SKM-1 treated with dmso at 0.1 percent for 144 hours (cell line): Measurements from ENCODE around the gene ARHGEF5.
"Not testable (repeated sequence)": the region's sequence is repeated elsewhere in the genome, so short reads cannot be mapped to it uniquely, and the experiment has no call there.

Source experiments
- DNase-seq: peaks from one replicate; lab custom pipeline; 2025; ENCODE audit not compliant: unreplicated experiment; lab: John Stamatoyannopoulos, UW

Gene ARHGEF5

GRCh38 chr7:144355176-144355822 lies at the start of gene ARHGEF5:
Gene ARHGEF5, plus strand, starts transcription at chr7:144355402. Its CDS starts 7,268 bp downstream, at chr7:144362670.
- not testable (repeated sequence) for DNase-seq

- not testable (repeated sequence) for DNase-seq
Observed at GRCh38 chr7:144309702-144310101, 45.5 kb upstream of the ARHGEF5 start.

GRCh38 chr7:144311218-144311617 lies 44.0 kb upstream of the ARHGEF5 start:
- DNase-seq, result not testable (repeated sequence)

- DNase-seq, result not testable (repeated sequence)
Observed at GRCh38 chr7:144311872-144312469, 43.2 kb upstream of the ARHGEF5 start, which contains the start of gene OR2A1. Gene OR2A1, plus strand, starts transcription at chr7:144312419. Its CDS starts 5,706 bp downstream, at chr7:144318125.

GRCh38 chr7:144317537-144317936 lies 37.7 kb upstream of the ARHGEF5 start:
- not testable (repeated sequence) for DNase-seq

- DNase-seq, result not testable (repeated sequence)
Observed at GRCh38 chr7:144319547-144319946, 35.7 kb upstream of the ARHGEF5 start.

- not testable (repeated sequence) for DNase-seq
Observed at GRCh38 chr7:144321677-144322206, 33.5 kb upstream of the ARHGEF5 start.

GRCh38 chr7:144323359-144323758 lies 31.8 kb upstream of the ARHGEF5 start:
- DNase-seq, result not testable (repeated sequence)

GRCh38 chr7:144325868-144326267 lies 29.3 kb upstream of the ARHGEF5 start:
- DNase-seq, result not testable (repeated sequence)

- DNase-seq, result not testable (repeated sequence)
Observed at GRCh38 chr7:144330044-144330443, 25.2 kb upstream of the ARHGEF5 start.

GRCh38 chr7:144331221-144331995 lies 23.8 kb upstream of the ARHGEF5 start:
- not testable (repeated sequence) for DNase-seq

- not testable (repeated sequence) for DNase-seq
Observed at GRCh38 chr7:144331996-144332288, 23.3 kb upstream of the ARHGEF5 start.

- not testable (repeated sequence) for DNase-seq
Observed at GRCh38 chr7:144348625-144349024, 6.6 kb upstream of the ARHGEF5 start.

GRCh38 chr7:144351667-144352066 lies 3.5 kb upstream of the ARHGEF5 start:
- DNase-seq, result not testable (repeated sequence)

GRCh38 chr7:144356185-144356584 lies 983 bp downstream of the ARHGEF5 start:
- DNase-seq, result not testable (repeated sequence)

GRCh38 chr7:144356860-144357259 lies 1.7 kb downstream of the ARHGEF5 start:
- DNase-seq, result not testable (repeated sequence)

GRCh38 chr7:144362061-144362460 lies 6.9 kb downstream of the ARHGEF5 start:
- DNase-seq, result not testable (repeated sequence)

- DNase-seq, result not testable (repeated sequence)
Observed at GRCh38 chr7:144365523-144365922, 10.3 kb downstream of the ARHGEF5 start.

- DNase-seq, result not testable (repeated sequence)
Observed at GRCh38 chr7:144367250-144367649, 12.0 kb downstream of the ARHGEF5 start.

GRCh38 chr7:144369221-144369620 lies 14.0 kb downstream of the ARHGEF5 start:
- DNase-seq, result not testable (repeated sequence)

GRCh38 chr7:144378651-144379050 lies 23.4 kb downstream of the ARHGEF5 start:
- DNase-seq, result no peak
